ENCODE data around the gene NEU1.

DNA sequence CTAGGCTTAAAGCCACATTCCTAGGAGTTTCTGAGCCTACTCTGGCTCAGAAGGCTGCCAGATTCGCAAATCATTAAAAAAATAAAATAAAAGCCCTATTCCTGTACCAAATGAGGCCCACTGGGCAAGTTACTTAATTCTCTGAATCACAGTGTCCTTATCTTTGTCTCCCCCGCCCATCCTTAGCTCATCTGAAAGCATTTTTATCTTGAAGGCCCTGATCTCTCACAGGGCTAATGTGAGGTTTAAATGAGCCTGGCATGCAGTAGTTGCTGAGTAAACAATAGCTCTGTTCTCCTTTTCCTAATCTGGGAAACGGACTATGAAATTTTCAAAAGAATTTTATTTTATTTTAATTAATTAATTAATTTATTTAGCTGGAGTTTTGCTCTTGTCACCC, 41.3 kb upstream of the NEU1 start:
- TF ChIP-seq, protein P1, sequence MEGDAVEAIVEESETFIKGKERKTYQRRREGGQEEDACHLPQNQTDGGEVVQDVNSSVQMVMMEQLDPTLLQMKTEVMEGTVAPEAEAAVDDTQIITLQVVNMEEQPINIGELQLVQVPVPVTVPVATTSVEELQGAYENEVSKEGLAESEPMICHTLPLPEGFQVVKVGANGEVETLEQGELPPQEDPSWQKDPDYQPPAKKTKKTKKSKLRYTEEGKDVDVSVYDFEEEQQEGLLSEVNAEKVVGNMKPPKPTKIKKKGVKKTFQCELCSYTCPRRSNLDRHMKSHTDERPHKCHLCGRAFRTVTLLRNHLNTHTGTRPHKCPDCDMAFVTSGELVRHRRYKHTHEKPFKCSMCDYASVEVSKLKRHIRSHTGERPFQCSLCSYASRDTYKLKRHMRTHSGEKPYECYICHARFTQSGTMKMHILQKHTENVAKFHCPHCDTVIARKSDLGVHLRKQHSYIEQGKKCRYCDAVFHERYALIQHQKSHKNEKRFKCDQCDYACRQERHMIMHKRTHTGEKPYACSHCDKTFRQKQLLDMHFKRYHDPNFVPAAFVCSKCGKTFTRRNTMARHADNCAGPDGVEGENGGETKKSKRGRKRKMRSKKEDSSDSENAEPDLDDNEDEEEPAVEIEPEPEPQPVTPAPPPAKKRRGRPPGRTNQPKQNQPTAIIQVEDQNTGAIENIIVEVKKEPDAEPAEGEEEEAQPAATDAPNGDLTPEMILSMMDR (IDR thresholded peaks at IDR 0.05), result no peak
- TF ChIP-seq POLR2A (IDR thresholded peaks at IDR 0.05), result no peak
